ENCODE results near the gene SH3BGRL2.
"Not testable (repeated sequence)": the region's sequence is repeated elsewhere in the genome, so short reads cannot be mapped to it uniquely, and the experiment has no call there.

Gene SH3BGRL2

GRCh38 chr6:79650950-79651349, 19.8 kb downstream of the SH3BGRL2 start:
- DNase-seq = no peak

- no peak for DNase-seq
Measured at GRCh38 chr6:79656134-79656533, 25.0 kb downstream of the SH3BGRL2 start.

- DNase-seq = no peak
Measured at GRCh38 chr6:79657238-79657637, 26.1 kb downstream of the SH3BGRL2 start.

- not testable (repeated sequence) for DNase-seq
Measured at GRCh38 chr6:79663655-79664054, 32.5 kb downstream of the SH3BGRL2 start.

- no peak for DNase-seq
Measured at GRCh38 chr6:79665725-79666551, 34.8 kb downstream of the SH3BGRL2 start.

- no peak for DNase-seq
Measured at GRCh38 chr6:79666634-79667033, 35.5 kb downstream of the SH3BGRL2 start.

- DNase-seq = no peak
Measured at GRCh38 chr6:79668381-79668780, 37.3 kb downstream of the SH3BGRL2 start.

GRCh38 chr6:79669766-79670165, 38.6 kb downstream of the SH3BGRL2 start:
- no peak for DNase-seq

- DNase-seq = no peak
Measured at GRCh38 chr6:79670789-79671188, 39.7 kb downstream of the SH3BGRL2 start.

- DNase-seq = peak; percentile 44
Measured at GRCh38 chr6:79671600-79672266, 40.6 kb downstream of the SH3BGRL2 start.

GRCh38 chr6:79672631-79673111, 41.5 kb downstream of the SH3BGRL2 start:
- DNase-seq = no peak

GRCh38 chr6:79673947-79674346, 42.8 kb downstream of the SH3BGRL2 start:
- no peak for DNase-seq

GRCh38 chr6:79676785-79677736, 45.9 kb downstream of the SH3BGRL2 start:
- DNase-seq = no peak

GRCh38 chr6:79682682-79683081, 51.6 kb downstream of the SH3BGRL2 start:
- DNase-seq = not testable (repeated sequence)

GRCh38 chr6:79684876-79685275, 53.7 kb downstream of the SH3BGRL2 start:
- no peak for DNase-seq

- DNase-seq = no peak
Measured at GRCh38 chr6:79686707-79687309, 55.7 kb downstream of the SH3BGRL2 start.

- DNase-seq = no peak
Measured at GRCh38 chr6:79687759-79688158, 56.6 kb downstream of the SH3BGRL2 start.

- DNase-seq = no peak
Measured at GRCh38 chr6:79694156-79694555, 63.0 kb downstream of the SH3BGRL2 start.

GRCh38 chr6:79694623-79695343, 63.7 kb downstream of the SH3BGRL2 start:
- DNase-seq = no peak

- DNase-seq = no peak
Measured at GRCh38 chr6:79697430-79697829, 66.3 kb downstream of the SH3BGRL2 start.

- DNase-seq = no peak
Measured at GRCh38 chr6:79699606-79700005, 68.5 kb downstream of the SH3BGRL2 start.

- DNase-seq = peak; percentile 2
Measured at GRCh38 chr6:79702691-79703090, 71.6 kb downstream of the SH3BGRL2 start.
